Measurements from ENCODE around the gene MIF.

MIF gene

DNA sequence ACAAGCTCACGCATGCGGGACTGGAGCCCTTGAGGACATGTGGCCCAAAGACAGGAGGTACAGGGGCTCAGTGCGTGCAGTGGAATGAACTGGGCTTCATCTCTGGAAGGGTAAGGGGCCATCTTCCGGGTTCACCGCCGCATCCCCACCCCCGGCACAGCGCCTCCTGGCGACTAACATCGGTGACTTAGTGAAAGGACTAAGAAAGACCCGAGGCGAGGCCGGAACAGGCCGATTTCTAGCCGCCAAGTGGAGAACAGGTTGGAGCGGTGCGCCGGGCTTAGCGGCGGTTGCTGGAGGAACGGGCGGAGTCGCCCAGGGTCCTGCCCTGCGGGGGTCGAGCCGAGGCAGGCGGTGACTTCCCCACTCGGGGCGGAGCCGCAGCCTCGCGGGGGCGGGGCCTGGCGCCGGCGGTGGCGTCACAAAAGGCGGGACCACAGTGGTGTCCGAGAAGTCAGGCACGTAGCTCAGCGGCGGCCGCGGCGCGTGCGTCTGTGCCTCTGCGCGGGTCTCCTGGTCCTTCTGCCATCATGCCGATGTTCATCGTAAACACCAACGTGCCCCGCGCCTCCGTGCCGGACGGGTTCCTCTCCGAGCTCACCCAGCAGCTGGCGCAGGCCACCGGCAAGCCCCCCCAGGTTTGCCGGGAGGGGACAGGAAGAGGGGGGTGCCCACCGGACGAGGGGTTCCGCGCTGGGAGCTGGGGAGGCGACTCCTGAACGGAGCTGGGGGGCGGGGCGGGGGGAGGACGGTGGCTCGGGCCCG, at the start of gene MIF:
TSS of gene MIF (plus strand) at position 439 of the 765 bp plus-strand sequence. CDS start at position 531, 92 bp downstream.
- H3K27me3 ChIP-seq (ENCODE audit: control insufficient read depth in 5 of 5, insufficient read depth in 4 of 5, low read length in 5 of 5), result no peaks in the 10 kb centered on the region
- peaks cover 0 to 28% (median 21%) of the 10 kb centered on the region in 5 donors for H3K4me1 ChIP-seq (ENCODE audit: control insufficient read depth in 5 of 5, insufficient read depth in 5 of 5, low read length in 5 of 5)
- H3K9ac ChIP-seq (ENCODE audit: low read length in 5 of 5), result peak within 1 kb of the TSS in 4 of 5 donors; percentile 71 to 86 (median 80)
- H3K4me3 ChIP-seq (ENCODE audit: low read depth in 1 of 5, low read length in 5 of 5), result peak within 1 kb of the TSS; percentile 72 to 88 (median 78)
- H3K36me3 ChIP-seq (ENCODE audit: control insufficient read depth in 5 of 5, insufficient read depth in 5 of 5, low read length in 5 of 5), result peaks cover 0 to 17% (median 14%) of the 10 kb centered on the region in 5 donors
- no peaks in the 10 kb centered on the region for H3K9me3 ChIP-seq (ENCODE audit: control insufficient read depth in 5 of 5, low read length in 5 of 5)
- peak within 1 kb of the TSS; percentile 78 for H3K27ac ChIP-seq (ENCODE audit: low read depth, low read length)

DNA sequence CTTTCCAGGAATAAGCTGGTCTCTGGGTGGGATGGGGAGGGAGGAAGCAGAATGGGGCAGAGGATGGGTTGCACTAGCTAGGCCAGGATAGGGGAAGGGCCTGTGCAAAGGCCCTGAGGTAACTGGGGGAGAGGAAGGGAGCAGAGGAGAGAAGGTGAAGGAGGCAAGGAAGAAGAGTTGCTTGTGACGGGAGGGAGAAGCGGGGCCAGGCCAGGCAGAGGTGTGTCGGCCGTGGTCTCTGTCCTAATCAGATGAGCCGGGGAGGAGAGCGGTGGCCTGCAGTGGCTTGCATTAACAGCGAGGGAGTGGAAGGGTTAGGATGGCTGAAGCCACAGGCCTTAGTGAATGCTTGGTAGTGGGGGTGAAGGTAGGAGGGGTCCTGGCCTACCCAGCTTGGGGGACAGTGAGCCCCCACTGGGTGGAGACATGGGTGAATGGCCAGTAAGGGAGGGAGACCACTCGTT, 49.4 kb upstream of the MIF start:
- Histone ChIP-seq H3K9ac (ENCODE audit: low read length in 5 of 5) (peak overlapping the region in 1 of 5 donors; percentile 60), H3K9me3 (ENCODE audit: control insufficient read depth in 5 of 5, low read length in 5 of 5) (no peaks in the 10 kb centered on the region), H3K4me1 (ENCODE audit: control insufficient read depth in 5 of 5, insufficient read depth in 5 of 5, low read length in 5 of 5) (peaks cover 1 to 46% (median 40%) of the 10 kb centered on the region in 5 donors), H3K36me3 (ENCODE audit: control insufficient read depth in 5 of 5, insufficient read depth in 5 of 5, low read length in 5 of 5) (no peaks in the 10 kb centered on the region), H3K27ac (ENCODE audit: low read depth, low read length) (no peak overlapping the region), H3K27me3 (ENCODE audit: control insufficient read depth in 5 of 5, insufficient read depth in 4 of 5, low read length in 5 of 5) (no peaks in the 10 kb centered on the region), H3K4me3 (ENCODE audit: low read depth in 1 of 5, low read length in 5 of 5) (no peak overlapping the region)

- no peak overlapping the region for H3K4me3 ChIP-seq (ENCODE audit: low read depth in 1 of 5, low read length in 5 of 5)
- H3K27ac ChIP-seq (ENCODE audit: low read depth, low read length), result no peak overlapping the region
- no peaks in the 10 kb centered on the region for H3K27me3 ChIP-seq (ENCODE audit: control insufficient read depth in 5 of 5, insufficient read depth in 4 of 5, low read length in 5 of 5)
- H3K9me3 ChIP-seq (ENCODE audit: control insufficient read depth in 5 of 5, low read length in 5 of 5), result no peaks in the 10 kb centered on the region
- peaks cover 1 to 45% (median 38%) of the 10 kb centered on the region in 5 donors for H3K4me1 ChIP-seq (ENCODE audit: control insufficient read depth in 5 of 5, insufficient read depth in 5 of 5, low read length in 5 of 5)
- H3K9ac ChIP-seq (ENCODE audit: low read length in 5 of 5), result peak overlapping the region in 1 of 5 donors; percentile 30
- no peaks in the 10 kb centered on the region for H3K36me3 ChIP-seq (ENCODE audit: control insufficient read depth in 5 of 5, insufficient read depth in 5 of 5, low read length in 5 of 5)
Measured at GRCh38 chr22:23845265-23846080, 48.7 kb upstream of the MIF start.

- Histone ChIP-seq H3K9ac (ENCODE audit: low read length in 5 of 5) (peak overlapping the region in 3 of 5 donors; percentile 2 to 30 (median 26)), H3K4me1 (ENCODE audit: control insufficient read depth in 5 of 5, insufficient read depth in 5 of 5, low read length in 5 of 5) (peaks cover 1 to 45% (median 38%) of the 10 kb centered on the region in 5 donors), H3K27ac (ENCODE audit: low read depth, low read length) (no peak overlapping the region)
Measured at GRCh38 chr22:23846081-23846469, 48.1 kb upstream of the MIF start.

DNA sequence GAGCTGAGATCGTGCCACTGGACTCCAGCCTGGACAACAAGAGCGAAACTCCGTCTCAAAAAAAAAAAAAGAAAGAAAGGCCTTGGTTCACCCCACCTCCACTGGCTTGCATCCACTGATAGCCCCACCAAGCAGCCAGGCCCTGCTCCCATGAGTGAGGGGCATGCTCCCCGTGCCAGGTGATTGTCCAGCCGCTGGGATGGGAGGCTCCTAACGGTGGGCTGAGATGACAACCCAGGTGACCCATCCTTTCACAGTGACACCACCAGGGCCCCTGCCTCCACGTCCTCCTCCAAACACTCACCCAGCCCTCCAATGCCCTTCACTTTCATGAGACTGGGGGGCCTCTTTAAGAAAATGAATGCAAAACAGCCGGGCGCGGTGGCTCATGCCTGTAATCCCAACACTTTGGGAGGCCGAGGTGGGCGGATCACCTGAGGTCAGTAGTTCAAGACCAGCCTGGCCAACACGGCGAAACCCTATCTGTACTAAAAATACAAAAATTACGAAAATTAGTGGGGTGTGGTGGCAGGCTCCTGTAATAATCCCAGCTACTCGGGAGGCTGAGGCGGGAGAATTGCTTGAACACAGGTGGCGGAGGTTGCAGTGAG, 46.8 kb upstream of the MIF start:
- no peak overlapping the region for H3K4me3 ChIP-seq (ENCODE audit: low read depth in 1 of 5, low read length in 5 of 5)
- peaks cover 1 to 45% (median 38%) of the 10 kb centered on the region in 5 donors for H3K4me1 ChIP-seq (ENCODE audit: control insufficient read depth in 5 of 5, insufficient read depth in 5 of 5, low read length in 5 of 5)
- no peak overlapping the region for H3K27ac ChIP-seq (ENCODE audit: low read depth, low read length)
- no peaks in the 10 kb centered on the region for H3K27me3 ChIP-seq (ENCODE audit: control insufficient read depth in 5 of 5, insufficient read depth in 4 of 5, low read length in 5 of 5)
- H3K36me3 ChIP-seq (ENCODE audit: control insufficient read depth in 5 of 5, insufficient read depth in 5 of 5, low read length in 5 of 5), result no peaks in the 10 kb centered on the region
- no peaks in the 10 kb centered on the region for H3K9me3 ChIP-seq (ENCODE audit: control insufficient read depth in 5 of 5, low read length in 5 of 5)
- no peak overlapping the region for H3K9ac ChIP-seq (ENCODE audit: low read length in 5 of 5)

More at GRCh38 chr22:23846081-23846469, 48.1 kb upstream of the MIF start:
- Histone ChIP-seq H3K9me3 (ENCODE audit: control insufficient read depth in 5 of 5, low read length in 5 of 5) (no peaks in the 10 kb centered on the region), H3K4me3 (ENCODE audit: low read depth in 1 of 5, low read length in 5 of 5) (no peak overlapping the region), H3K27me3 (ENCODE audit: control insufficient read depth in 5 of 5, insufficient read depth in 4 of 5, low read length in 5 of 5) (no peaks in the 10 kb centered on the region), H3K36me3 (ENCODE audit: control insufficient read depth in 5 of 5, insufficient read depth in 5 of 5, low read length in 5 of 5) (no peaks in the 10 kb centered on the region)

- Histone ChIP-seq H3K9me3 (ENCODE audit: control insufficient read depth in 5 of 5, low read length in 5 of 5) (no peaks in the 10 kb centered on the region), H3K4me1 (ENCODE audit: control insufficient read depth in 5 of 5, insufficient read depth in 5 of 5, low read length in 5 of 5) (peaks cover 1 to 42% (median 38%) of the 10 kb centered on the region in 5 donors), H3K36me3 (ENCODE audit: control insufficient read depth in 5 of 5, insufficient read depth in 5 of 5, low read length in 5 of 5) (no peaks in the 10 kb centered on the region), H3K4me3 (ENCODE audit: low read depth in 1 of 5, low read length in 5 of 5) (no peak overlapping the region), H3K9ac (ENCODE audit: low read length in 5 of 5) (no peak overlapping the region), H3K27ac (ENCODE audit: low read depth, low read length) (no peak overlapping the region), H3K27me3 (ENCODE audit: control insufficient read depth in 5 of 5, insufficient read depth in 4 of 5, low read length in 5 of 5) (no peaks in the 10 kb centered on the region)
Measured at GRCh38 chr22:23847991-23848864, 46.0 kb upstream of the MIF start.

DNA sequence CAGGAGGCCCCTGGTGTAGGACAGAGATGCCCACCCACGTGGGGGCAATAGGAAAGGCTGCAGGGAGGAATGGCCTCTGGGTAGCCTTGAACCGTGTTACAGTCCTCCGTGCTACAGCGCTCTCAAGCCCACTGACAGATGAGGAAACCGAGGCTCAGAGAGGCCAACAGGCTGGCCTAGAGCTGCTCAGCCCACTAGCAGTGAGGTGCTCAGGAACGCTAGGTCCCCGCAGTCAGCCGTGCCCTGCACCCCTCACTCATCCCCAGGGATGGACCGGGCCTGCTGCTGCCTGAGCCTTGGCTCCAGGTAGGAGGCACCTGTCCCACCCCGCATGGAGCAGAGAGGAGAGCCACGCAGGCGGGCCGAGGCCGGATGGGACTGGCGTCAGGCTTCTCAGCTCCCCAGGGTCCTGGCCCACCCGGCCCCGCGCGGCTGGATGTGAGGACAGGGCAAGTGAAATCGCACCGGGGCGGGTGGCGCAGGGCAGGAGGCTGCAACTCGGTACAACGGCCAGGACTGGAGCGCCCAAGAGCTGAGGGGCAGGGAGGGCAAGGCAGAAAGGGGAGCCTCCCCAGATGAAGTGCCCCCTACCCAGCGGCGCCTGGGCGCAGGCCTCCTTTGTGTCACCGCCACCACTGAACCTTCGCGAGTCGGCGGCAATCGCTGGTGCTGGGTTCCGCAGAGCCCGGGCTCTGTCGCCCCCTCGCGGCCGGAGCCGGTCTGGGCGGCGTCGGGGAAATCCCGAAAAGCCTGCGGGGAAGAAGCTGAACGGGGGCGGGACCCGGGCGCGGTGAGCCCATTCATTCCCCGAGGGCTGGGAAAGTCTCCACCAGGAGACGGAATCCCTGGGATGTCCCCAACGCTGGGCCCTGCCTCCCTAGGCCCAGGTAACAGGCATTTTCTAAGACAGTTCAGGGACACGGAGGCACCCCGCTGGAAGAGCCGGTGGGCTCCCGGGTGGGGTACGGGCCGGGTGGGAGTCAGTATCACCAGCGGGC, 44.9 kb upstream of the MIF start:
- H3K4me3 ChIP-seq (ENCODE audit: low read depth in 1 of 5, low read length in 5 of 5), result peak overlapping the region in 3 of 5 donors; percentile 22 to 47 (median 42)
- H3K4me1 ChIP-seq (ENCODE audit: control insufficient read depth in 5 of 5, insufficient read depth in 5 of 5, low read length in 5 of 5), result peaks cover 1 to 40% (median 35%) of the 10 kb centered on the region in 5 donors
- no peak overlapping the region for H3K27ac ChIP-seq (ENCODE audit: low read depth, low read length)
- H3K9me3 ChIP-seq (ENCODE audit: control insufficient read depth in 5 of 5, low read length in 5 of 5), result no peaks in the 10 kb centered on the region
- H3K27me3 ChIP-seq (ENCODE audit: control insufficient read depth in 5 of 5, insufficient read depth in 4 of 5, low read length in 5 of 5), result no peaks in the 10 kb centered on the region
- H3K9ac ChIP-seq (ENCODE audit: low read length in 5 of 5), result peak overlapping the region in 1 of 5 donors; percentile 45
- H3K36me3 ChIP-seq (ENCODE audit: control insufficient read depth in 5 of 5, insufficient read depth in 5 of 5, low read length in 5 of 5), result no peaks in the 10 kb centered on the region

DNA sequence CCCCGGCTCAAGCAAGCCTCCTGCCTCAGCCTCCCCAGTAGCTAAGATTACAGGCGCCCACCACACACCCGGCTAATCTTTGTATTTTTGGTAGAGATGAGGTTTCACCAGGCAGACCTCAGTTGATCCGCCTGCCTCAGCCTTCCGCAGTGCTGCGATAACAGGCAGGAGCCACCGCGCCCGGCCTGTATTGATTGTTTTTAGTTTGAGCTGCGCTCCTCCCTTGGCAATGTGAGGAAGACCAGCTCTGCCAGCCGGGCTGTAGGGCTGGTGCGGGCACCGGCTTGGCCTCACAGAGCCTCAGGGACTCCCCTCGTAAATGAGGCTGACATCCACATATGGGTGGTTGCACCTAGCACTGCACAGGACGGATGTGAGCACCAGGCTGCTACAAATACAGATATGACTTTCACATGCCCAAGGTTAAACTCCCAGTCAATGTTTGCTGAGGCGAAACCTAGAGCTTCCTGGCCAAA, 44.0 kb upstream of the MIF start:
- Histone ChIP-seq H3K27me3 (ENCODE audit: control insufficient read depth in 5 of 5, insufficient read depth in 4 of 5, low read length in 5 of 5) (no peaks in the 10 kb centered on the region), H3K9ac (ENCODE audit: low read length in 5 of 5) (no peak overlapping the region), H3K36me3 (ENCODE audit: control insufficient read depth in 5 of 5, insufficient read depth in 5 of 5, low read length in 5 of 5) (no peaks in the 10 kb centered on the region), H3K4me1 (ENCODE audit: control insufficient read depth in 5 of 5, insufficient read depth in 5 of 5, low read length in 5 of 5) (peaks cover 1 to 31% (median 26%) of the 10 kb centered on the region in 5 donors), H3K27ac (ENCODE audit: low read depth, low read length) (no peak overlapping the region), H3K4me3 (ENCODE audit: low read depth in 1 of 5, low read length in 5 of 5) (no peak overlapping the region), H3K9me3 (ENCODE audit: control insufficient read depth in 5 of 5, low read length in 5 of 5) (no peaks in the 10 kb centered on the region)
